Retinal pigment epithelial cell (primary cell): Measurements from ENCODE around the gene HMG20A.

ENCODE experiments used
- DNase-seq: peaks from one replicate; pipeline ENCODE4 v3.0.0-alpha.2; 2010; ENCODE audit warnings: low read depth
- H3K4me3 ChIP-seq: 2 replicates; pipeline ENCODE4 v1.5.1; 2011; ENCODE audit warnings: mild to moderate bottlenecking, low read length, control low read depth, moderate library complexity
- CTCF ChIP-seq: conservative IDR thresholded peaks from 2 replicates; pipeline ENCODE4 v1.5.1; 2011; ENCODE audit warnings: low read depth, low read length, control low read depth, inconsistent platforms

HMG20A gene

DNA sequence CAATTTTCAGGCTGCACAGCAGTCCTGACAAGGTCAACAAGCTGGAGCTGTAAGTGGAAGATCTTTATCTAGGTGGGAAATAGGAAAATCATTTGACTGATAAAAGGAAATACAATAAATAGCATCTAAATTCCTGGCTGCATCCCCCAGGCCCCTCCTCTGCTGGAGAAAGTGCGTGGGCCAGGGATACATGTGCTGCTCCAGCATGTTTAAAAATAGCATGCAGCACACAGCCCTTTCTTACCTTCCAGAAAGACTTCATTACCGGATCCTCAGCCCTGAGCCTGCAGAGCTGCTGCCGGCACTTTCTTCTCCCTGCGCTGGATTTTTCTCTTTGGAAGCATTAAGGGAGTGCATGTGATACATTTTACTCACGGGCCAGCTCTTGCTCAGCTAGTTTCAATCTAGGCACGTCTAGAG, 77.3 kb downstream of the HMG20A start:
- peak; percentile 57 for DNase-seq
- H3K4me3 ChIP-seq = no peak overlapping the region
- TF ChIP-seq CTCF = no peak

DNA sequence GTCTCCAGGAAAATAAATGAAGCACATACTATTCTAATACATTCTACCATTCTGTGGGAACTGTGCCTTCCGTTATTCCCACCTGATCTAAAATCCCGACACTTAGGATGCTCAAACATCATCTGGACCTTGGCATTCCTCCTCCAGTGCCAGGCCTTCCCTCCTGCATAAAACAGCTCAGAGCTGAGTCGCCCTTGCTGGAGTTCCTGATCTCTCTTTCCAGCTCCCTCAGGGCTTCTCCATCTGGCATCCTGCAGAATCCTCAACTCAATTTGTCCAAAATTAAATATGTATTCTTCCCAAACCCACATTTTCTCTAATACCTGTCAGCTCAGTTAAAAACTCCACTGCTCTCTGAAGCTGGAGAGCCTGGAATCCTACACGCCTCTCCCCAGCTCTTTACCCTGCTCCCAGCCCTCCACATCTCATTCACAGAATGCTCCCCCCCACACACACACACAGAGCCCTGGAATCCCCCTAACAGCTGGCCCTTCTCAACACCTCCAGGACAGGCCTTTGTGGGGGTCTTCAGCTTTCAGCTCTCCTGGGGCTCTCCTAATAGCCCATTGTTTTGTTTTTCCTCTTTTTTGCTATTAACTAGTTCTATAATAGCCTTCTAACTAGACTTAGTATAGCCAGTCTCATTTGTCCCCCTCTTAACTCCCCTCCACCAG, 78.5 kb downstream of the HMG20A start:
- DNase-seq = no peak
- TF ChIP-seq CTCF = no peak
- no peak overlapping the region for H3K4me3 ChIP-seq

DNA sequence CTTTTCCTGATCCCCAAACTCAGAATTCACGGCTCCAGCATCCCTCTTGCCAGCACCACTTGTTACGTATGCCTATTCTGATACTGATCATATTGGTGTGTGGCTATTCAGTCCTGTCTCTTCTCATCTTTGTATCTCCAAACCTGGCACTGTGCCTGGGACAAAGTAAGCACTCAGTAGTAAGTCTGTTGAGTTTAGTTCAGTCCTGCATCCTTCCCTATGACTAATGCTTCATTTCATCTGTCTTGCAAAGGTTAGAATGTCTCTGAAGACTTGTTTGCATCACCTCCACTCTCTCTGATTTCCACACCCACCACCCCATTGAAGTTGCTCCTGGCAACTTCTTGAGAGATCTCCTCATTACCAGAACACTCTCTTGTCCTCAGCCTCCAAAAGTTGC, 80.3 kb downstream of the HMG20A start:
- no peak for TF ChIP-seq CTCF
- no peak overlapping the region for H3K4me3 ChIP-seq
- no peak for DNase-seq

- no peak for TF ChIP-seq CTCF
- H3K4me3 ChIP-seq = no peak overlapping the region
- DNase-seq = no peak
These were observed 81.8 kb downstream of the HMG20A start for GRCh38 chr15:77502379-77503095.

- H3K4me3 ChIP-seq = no peak overlapping the region
- no peak for TF ChIP-seq CTCF
- DNase-seq = no peak
These were observed 82.6 kb downstream of the HMG20A start for GRCh38 chr15:77503240-77503639.

- no peak for DNase-seq
- no peak for TF ChIP-seq CTCF
- H3K4me3 ChIP-seq = no peak overlapping the region
These were observed 83.1 kb downstream of the HMG20A start for GRCh38 chr15:77503764-77504163.

GRCh38 chr15:77504306-77504705, 83.6 kb downstream of the HMG20A start:
- H3K4me3 ChIP-seq = no peak overlapping the region
- DNase-seq = no peak
- no peak for TF ChIP-seq CTCF
